ENCODE data around the gene ACADL. TPM values are rescaled to one million over a fixed set of nuclear protein-coding genes. Genes with fewer than 3 reads are reported as not detected.

Gene ACADL
- total and polyA plus RNA-seq, 2 of the 8 experiments (the other 6 are each of a cell fraction or from before 2014, with no cell fraction given): 0.11 to 0.34 TPM

DNA sequence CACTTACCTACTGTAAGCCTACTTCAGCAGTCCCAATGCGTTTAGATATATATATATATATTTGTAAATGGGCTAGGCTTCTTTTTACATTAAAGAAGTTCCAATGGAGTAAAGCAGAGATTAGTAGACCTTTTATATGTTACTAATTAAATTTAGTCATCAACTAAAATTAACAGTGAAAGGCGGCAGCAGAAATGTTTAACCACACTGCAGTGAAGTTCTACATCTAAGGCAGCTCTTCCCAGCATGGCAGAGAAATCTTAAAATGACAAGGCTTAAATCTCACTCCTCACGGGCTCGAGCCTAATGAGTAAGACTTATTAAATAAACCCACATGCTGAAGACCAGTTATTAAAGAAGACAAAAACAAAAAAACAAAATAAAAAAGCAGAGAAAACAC lies 34.9 kb downstream of the ACADL start:
- Histone ChIP-seq H4K91ac (replicated peaks; ENCODE audit: insufficient read length, low read length) (no peak overlapping the region), H2BK5ac (ENCODE audit: low read depth, low read length) (no peak overlapping the region), H2BK120ac (replicated peaks; ENCODE audit: low read depth, low read length) (no peak overlapping the region), H2AFZ (ENCODE audit: low read length) (no peak overlapping the region), H3K27me3 (replicated peaks in 1 of 4; ENCODE audit: control insufficient read depth in 3 of 4, extremely low read depth in 1 of 4, insufficient read depth in 3 of 4, low read length in 3 of 4) (no peaks in the 10 kb centered on the region), H3K23me2 (ENCODE audit: low read depth, low read length) (no peaks in the 10 kb centered on the region), H4K5ac (ENCODE audit: insufficient read length, low read depth, low read length) (no peak overlapping the region), H3K79me2 (ENCODE audit: control insufficient read depth in 1 of 2, insufficient read depth in 2 of 2, low read length in 2 of 2) (no peaks in the 10 kb centered on the region), H2BK15ac (ENCODE audit: low read length) (no peak overlapping the region), H3K56ac (replicated peaks; ENCODE audit: insufficient read length, low read depth, low read length) (no peak overlapping the region), H4K20me1 (replicated peaks in 1 of 2; ENCODE audit: control insufficient read depth in 1 of 2, insufficient read depth in 2 of 2, low read length in 2 of 2) (no peaks in the 10 kb centered on the region), H3K4ac (replicated peaks; ENCODE audit: insufficient read length, low read depth, low read length) (no peak overlapping the region), H3K27ac (ENCODE audit: low read depth, low read length) (no peak overlapping the region), H4K8ac (ENCODE audit: extremely low read depth, insufficient read depth, low read length) (no peak overlapping the region), H3K18ac (ENCODE audit: extremely low read depth, low read length) (no peak overlapping the region), H3K23ac (ENCODE audit: insufficient read length) (no peak overlapping the region), H3K9me3 (ENCODE audit: insufficient read depth in 2 of 2, low read depth in 1 of 2, low read length in 1 of 2) (peaks cover 0 to 2% of the 10 kb centered on the region in 2 experiments; a peak in 1 of 4 replicates), H3K9ac (replicated peaks in 1 of 4; ENCODE audit: extremely low read depth in 1 of 4, low read depth in 3 of 4, low read length in 3 of 4) (no peak overlapping the region), H3K4me2 (ENCODE audit: insufficient read depth in 1 of 2, low read depth in 2 of 2, low read length in 2 of 2) (no peak overlapping the region), H3K14ac (ENCODE audit: insufficient read length) (no peak overlapping the region), H2BK20ac (ENCODE audit: low read length) (no peak overlapping the region), H3K79me1 (ENCODE audit: low read depth, low read length) (no peaks in the 10 kb centered on the region), H3K4me3 (ENCODE audit: extremely low read depth in 1 of 4, insufficient read depth in 2 of 4, low read depth in 3 of 4, low read length in 4 of 4) (no peak overlapping the region), H3K4me1 (replicated peaks in 1 of 4; ENCODE audit: control insufficient read depth in 3 of 4, insufficient read depth in 4 of 4, low read length in 3 of 4) (no peaks in the 10 kb centered on the region), H3K36me3 (ENCODE audit: control insufficient read depth in 2 of 4, insufficient read depth in 4 of 4, low read length in 3 of 4) (no peaks in the 10 kb centered on the region), H2AK5ac (ENCODE audit: low read depth, low read length) (no peak overlapping the region), H2BK12ac (ENCODE audit: low read depth, low read length) (no peak overlapping the region)
- CTCF ChIA-PET (ENCODE audit: partially characterized antibody): interaction anchor here (1.3 to 1.9 kb wide), 2 partner anchors 8 to 9 kb away, joined by 4 to 9 read pairs; no protein-coding TSS in a partner anchor
- TF ChIP-seq CHD2 (IDR thresholded peaks at IDR 0.05; ENCODE audit: low read length) (no peak), SRF (IDR thresholded peaks at IDR 0.05; ENCODE audit: low read depth, low read length) (no peak), NANOG (IDR thresholded peaks at IDR 0.05; ENCODE audit: insufficient read depth, low read depth, low read length, poor library complexity, severe bottlenecking) (no peak), TAF7 (optimal IDR thresholded peaks at IDR 0.05; ENCODE audit: borderline replicate concordance, low read depth, low read length) (no peak), JUN (IDR thresholded peaks at IDR 0.05; ENCODE audit: low read depth, low read length) (no peak), CEBPB (IDR thresholded peaks at IDR 0.05; ENCODE audit: low read depth, low read length) (no peak)
- TF ChIP-seq, protein P1, sequence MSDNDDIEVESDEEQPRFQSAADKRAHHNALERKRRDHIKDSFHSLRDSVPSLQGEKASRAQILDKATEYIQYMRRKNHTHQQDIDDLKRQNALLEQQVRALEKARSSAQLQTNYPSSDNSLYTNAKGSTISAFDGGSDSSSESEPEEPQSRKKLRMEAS (IDR thresholded peaks at IDR 0.05): no peak
- TF ChIP-seq, protein P2, sequence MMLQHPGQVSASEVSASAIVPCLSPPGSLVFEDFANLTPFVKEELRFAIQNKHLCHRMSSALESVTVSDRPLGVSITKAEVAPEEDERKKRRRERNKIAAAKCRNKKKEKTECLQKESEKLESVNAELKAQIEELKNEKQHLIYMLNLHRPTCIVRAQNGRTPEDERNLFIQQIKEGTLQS (IDR thresholded peaks at IDR 0.05; ENCODE audit: insufficient read depth, low read depth, low read length): no peak
- TF ChIP-seq, protein P3, sequence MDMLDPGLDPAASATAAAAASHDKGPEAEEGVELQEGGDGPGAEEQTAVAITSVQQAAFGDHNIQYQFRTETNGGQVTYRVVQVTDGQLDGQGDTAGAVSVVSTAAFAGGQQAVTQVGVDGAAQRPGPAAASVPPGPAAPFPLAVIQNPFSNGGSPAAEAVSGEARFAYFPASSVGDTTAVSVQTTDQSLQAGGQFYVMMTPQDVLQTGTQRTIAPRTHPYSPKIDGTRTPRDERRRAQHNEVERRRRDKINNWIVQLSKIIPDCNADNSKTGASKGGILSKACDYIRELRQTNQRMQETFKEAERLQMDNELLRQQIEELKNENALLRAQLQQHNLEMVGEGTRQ (IDR thresholded peaks at IDR 0.05; ENCODE audit: low read length): no peak
- TF ChIP-seq, protein P4, sequence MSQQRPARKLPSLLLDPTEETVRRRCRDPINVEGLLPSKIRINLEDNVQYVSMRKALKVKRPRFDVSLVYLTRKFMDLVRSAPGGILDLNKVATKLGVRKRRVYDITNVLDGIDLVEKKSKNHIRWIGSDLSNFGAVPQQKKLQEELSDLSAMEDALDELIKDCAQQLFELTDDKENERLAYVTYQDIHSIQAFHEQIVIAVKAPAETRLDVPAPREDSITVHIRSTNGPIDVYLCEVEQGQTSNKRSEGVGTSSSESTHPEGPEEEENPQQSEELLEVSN (IDR thresholded peaks at IDR 0.05): no peak
- FAIRE-seq (no peak), DNase-seq (ENCODE audit: low read depth in 1 of 2, low spot score in 2 of 2) (no peak)
- POLR2A ChIA-PET (ENCODE audit: partially characterized antibody): no interaction called here
- WGBS, 2 experiments (ENCODE audit: extremely low coverage in 1 of 2, insufficient coverage in 1 of 2, insufficient read length in 1 of 2, insufficient replicate concordance in 2 of 2, low coverage in 1 of 2, low lambda C conversion rate in 2 of 2, missing lambda C conversion rate in 1 of 2): 97% methylated on average over 4 of the region's 4 CpGs; no CpG with 5 or more reads in 1 of the 2 experiments

All from H1 (cell line).